HFF-Myc (cell line): ENCODE measurements around the gene DNAH10.

Experiments used
- DNase-seq: peaks from one replicate; pipeline ENCODE4 v3.0.0-alpha.2; 2011; ENCODE audit warnings: low read depth; ENCODE audit errors: extremely low read depth
- H3K4me3 ChIP-seq: replicated peaks from 2 replicates; pipeline ENCODE4 v1.5.1; 2011; ENCODE audit warnings: low read depth, mild to moderate bottlenecking, control low read depth, low read length
- CTCF ChIP-seq: IDR thresholded peaks from 2 replicates; pipeline ENCODE4 v1.5.1; 2012; ENCODE audit warnings: mild to moderate bottlenecking, low read depth, low read length, control low read depth; ENCODE audit errors: missing control alignments

Gene DNAH10

GRCh38 chr12:123983822-123984485 lies 221.9 kb downstream of the DNAH10 start:
- H3K4me3 ChIP-seq: no peak overlapping the region
- TF ChIP-seq CTCF: peak; percentile 71
- peak; percentile 42 for DNase-seq

- DNase-seq: no peak
- H3K4me3 ChIP-seq: no peak overlapping the region
- TF ChIP-seq CTCF: no peak
Measured at GRCh38 chr12:123984903-123985302, 222.8 kb downstream of the DNAH10 start.
